HG03460 (cell line): Measurements from ENCODE around the gene EPB41L1.

Source experiments
- ATAC-seq: cut with Tn5 transposase; IDR thresholded peaks from one replicate; pipeline ENCODE4 v1.9.1; 2021; ENCODE audit not compliant: unreplicated experiment

The EPB41L1 gene

DNA sequence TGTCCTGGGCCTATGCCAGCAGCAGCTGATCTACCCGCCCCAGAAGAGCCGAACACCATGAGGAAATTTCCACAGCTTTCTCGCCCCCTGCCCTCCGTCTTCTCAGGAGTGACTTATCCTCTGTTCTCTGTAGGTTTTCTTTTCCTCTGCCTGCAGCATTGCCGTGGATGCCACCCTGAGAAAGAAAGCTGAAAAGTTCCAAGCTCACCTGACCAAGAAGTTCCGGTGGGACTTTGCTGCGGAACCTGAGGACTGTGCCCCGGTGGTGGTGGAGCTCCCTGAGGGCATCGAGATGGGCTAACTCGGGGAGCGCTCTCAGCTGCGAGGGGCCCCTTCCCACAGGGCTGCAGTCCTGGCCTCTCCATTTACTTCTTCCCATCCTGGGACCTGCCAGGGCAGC is 100.9 kb downstream of the EPB41L1 start:
- ATAC-seq = no peak

DNA sequence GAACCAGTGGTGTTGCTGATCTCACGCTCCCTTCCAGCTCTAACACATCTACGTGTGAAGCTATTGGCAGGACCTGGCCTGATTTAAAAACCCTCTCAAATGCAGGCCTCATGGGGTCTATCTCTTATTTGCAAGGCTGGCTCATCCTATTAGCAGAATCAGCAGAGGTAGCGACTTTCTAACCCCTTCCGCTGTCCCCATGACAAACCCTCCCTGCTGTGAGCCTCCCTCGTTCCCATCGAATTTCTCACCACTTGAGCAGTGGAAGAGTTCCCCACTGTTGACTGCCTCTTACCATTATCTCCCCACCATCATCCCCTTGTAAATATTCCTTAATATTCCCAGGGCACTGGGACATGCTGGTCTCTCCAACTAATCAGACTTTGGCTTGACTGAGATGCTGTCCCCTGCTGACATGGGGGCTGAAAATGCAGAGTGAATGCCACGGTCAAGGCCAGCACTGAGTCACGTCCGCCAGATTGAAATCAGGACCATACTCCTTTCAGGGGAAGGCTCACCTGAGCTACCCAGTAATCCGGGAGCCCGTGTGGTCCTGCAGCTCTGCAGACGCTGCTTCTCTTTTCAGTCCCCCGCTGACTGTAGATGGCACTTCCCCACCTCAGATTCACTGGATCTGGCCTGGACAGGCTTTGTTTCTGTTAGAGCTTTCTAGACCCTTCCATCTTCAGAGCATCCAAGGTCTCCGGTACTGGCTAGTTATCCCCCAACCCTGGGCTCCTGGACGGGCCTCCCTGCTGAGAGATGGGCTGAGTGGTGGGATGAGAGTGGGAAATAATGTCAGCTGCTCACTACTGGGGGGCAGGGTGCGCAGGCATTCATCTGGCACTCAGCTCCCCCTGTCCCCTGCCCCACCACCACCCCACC is 104.9 kb downstream of the EPB41L1 start:
- ATAC-seq = no peak

DNA sequence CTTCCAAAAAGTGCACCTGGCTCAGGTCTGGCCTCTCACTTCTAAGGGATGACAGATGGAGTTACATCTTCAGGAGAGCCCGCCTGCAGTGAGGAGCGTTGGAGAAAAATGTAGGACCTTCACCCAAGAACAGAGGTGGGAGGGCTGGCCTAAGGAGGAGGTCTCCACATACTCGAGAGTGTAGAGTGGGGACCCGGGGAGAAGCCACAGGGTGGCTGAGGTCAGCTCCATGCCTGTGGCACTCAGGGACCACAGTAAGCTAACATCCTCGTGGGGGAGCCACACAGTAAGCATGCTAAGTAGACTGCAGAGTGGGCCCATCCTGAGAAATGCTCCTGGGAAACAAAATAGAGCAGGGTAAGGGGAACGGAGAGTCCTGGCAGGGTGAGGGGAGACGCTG is 105.8 kb downstream of the EPB41L1 start:
- no peak for ATAC-seq

DNA sequence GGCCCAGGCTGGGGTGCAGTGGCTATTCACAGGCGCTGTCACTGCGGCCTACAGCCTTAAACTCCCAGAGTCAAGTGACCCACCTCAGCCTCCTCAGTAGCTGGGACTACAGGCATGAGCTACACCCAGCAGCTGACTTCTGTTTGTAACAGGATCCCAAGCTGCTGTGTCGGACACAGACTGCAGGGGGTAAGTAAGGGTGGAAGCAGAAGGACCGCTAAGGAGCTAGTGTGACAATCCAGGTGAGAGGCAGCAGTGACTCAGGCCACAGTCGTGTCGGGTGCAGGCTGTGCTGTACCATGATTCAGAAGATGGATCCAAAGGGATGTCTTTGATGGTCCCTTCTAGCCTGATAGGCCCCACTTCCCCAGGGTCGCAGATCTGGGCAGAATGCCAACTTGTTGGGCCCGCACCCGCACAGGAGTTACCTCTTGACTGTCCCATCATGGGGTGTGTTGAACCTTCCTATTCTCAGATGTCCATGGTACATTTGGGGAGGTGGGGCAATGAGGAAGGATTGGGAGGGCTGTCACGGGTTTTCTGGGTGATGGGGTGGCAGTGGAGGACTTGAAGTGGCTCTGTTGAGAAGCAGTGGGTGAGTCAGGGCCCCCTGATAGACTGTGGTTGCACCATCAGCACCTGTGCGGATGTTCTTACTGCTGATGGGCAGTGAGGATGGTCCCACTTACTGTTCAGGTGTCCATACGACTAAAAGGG is 107.0 kb downstream of the EPB41L1 start:
- no peak for ATAC-seq

DNA sequence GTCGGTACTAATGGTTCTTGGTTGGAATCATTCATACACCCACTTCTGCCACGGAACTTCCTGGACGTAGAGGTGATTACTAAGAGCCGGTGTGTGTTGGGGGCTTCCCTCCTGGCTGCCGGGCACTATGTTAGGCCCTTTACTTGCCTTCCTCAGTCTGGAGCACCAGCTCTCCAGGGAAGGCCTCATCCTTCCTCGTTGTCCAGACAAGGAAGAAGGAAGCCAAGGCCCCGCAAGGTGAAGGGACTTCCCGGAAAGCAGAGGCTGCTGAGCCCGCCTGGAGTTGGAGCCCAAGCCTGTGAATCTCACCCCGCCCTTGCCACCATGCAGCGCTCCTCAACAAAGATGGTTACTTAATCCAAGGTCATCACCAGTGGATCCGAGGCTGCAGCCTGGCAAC is 107.9 kb downstream of the EPB41L1 start:
- ATAC-seq = no peak

DNA sequence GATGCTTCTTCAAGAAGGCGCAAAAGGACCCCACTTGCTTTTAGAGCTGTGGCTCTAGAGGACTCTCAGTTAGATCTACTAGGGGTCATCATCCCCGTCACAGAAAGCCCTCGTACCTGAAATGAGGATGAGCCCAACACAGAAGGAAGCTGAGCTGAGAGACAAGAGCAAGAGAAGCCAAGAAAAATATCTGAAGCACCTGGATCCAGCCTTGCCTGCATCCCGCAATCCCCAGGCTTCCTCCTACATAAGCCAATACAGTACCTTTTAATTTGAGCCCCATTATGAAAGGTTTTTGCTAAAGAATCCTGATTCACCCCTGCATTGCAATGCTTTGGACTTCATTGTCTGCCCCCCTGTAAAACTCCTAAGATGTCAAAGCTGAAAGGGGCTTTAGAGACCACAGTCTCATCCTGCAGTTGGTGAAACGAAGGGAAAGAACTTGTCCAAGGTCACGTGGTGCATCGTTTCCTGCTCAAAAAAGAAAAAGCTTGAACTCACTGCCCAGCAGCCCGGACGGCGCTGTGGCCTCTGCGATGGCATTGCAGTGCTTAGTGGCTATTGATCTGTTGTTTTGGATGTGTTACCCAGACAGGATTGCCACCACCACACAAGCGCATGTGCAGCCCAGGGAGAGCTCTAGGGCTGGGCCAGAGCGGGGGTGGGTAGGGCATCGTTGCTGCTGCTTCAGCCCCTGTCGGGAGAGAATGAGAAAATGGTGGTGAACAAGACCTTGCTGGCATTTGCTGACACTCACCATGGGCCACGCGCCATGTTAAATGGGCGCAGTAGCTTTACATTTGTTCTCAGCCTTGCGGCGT is 110.1 kb downstream of the EPB41L1 start:
- ATAC-seq = no peak

DNA sequence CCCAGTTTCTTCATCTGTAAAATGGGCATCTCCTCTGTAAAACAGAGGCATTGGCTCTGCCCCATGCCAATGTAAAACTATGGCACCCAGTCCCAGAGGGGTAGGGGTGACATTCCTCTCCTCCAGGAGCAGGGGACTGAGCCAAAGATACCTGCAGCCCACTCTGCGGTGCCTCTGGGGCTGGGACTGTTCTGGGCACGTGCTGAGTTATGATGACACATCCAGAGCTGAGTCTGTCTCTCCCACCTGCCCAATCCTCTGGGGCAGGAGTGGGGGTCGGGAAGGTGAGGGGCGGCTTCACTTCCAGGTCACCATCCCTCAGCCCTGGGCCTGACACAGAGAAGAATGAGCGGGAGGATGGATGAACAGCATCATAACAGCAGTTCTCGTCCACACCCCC is 111.6 kb downstream of the EPB41L1 start:
- no peak for ATAC-seq

DNA sequence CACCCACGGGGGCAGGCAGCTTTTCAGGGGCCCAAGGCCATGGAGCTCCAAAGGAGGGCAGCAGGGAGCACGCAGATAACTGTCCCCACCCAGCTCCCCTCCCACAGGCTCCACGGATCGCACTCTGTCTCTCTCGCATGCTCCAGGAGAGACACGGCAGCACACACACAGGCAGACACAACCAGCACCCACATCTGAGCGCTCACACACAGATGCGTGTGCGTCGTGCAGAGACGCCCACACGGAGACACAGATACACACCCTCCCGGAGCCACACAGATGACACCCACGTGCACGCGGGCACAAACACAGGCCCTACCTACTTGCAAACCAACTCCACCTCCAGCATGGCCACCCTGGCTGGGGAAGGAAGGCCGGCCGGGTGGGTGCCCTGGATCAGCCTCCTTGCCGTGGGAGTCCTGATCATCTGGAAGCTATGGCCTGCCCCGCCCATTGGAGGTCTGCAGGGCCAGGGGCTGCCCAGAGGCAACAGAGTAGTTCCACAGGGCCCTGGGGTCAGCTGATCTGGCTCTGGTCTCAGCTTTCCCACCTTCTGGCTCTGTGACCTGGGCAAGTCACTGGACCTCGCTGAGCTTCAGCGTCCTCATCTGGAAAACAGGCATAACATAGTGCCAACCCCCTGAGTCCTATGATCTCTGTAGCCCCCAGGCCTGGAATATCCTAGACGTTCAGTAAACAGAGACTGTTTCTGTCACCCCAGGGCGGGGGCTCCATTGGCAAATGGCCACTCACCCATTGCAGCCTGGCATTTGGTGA is 113.3 kb downstream of the EPB41L1 start:
- ATAC-seq = no peak

DNA sequence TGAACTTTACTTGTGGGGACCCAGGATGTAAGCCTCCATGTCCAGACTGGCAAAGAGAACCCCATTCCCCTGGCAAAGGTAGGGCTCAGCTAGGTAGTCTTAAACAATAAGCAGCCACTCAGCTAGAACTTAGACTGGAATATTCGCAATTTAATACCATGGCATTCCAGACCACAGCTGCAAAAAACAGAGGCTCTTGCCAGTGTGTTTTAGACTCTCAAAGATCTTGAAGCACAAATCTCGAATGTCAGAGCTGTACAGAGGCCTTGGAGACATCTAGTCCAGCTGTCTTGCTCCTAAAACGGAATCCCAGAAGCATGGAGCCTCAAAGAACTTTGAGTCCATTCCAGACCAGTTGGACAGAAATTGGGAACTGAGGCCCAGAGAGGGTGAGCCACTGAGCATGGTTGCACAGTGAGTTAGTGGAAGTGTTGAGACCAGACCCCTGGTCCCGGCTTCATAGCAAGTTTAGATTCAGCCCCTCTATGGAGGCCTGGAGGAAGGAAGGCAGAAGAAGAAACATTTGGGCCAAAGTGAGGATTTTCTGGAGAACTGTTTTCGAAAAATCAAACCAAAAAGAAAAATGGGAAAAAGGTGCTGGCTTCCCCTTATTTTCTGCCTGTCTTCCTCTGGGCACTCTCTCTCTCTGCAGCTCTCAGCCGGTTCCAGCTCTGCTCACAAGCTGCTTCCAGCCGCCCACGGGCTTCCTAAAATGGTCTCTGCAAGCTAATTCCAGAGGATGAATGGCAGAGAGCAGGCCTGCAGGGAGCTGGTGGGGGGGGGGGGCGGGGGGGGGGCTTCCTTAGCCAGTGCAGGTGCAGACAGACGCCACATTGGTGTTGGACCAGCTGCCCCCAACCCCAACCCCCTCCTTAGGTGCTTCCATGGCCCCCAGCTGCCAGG is 114.2 kb downstream of the EPB41L1 start:
- ATAC-seq = no peak

DNA sequence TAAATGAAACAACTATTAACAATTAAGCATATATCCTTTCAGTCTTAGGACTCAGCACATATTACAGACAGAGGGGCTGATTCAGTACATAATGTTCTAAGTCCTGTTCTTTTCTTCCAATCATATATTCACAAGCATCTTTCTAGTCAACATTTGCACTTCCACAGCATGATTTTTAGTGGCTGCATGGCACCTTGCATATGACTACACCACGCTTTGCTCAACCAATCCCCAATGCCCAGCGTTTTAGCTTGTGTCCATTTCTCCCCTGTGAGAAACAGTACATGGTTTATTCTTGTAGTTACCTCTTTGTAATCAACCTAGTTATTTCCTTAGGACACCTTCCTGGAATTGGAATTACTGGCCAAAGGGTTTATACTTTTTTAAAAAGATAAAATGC is 115.0 kb downstream of the EPB41L1 start:
- ATAC-seq = no peak

DNA sequence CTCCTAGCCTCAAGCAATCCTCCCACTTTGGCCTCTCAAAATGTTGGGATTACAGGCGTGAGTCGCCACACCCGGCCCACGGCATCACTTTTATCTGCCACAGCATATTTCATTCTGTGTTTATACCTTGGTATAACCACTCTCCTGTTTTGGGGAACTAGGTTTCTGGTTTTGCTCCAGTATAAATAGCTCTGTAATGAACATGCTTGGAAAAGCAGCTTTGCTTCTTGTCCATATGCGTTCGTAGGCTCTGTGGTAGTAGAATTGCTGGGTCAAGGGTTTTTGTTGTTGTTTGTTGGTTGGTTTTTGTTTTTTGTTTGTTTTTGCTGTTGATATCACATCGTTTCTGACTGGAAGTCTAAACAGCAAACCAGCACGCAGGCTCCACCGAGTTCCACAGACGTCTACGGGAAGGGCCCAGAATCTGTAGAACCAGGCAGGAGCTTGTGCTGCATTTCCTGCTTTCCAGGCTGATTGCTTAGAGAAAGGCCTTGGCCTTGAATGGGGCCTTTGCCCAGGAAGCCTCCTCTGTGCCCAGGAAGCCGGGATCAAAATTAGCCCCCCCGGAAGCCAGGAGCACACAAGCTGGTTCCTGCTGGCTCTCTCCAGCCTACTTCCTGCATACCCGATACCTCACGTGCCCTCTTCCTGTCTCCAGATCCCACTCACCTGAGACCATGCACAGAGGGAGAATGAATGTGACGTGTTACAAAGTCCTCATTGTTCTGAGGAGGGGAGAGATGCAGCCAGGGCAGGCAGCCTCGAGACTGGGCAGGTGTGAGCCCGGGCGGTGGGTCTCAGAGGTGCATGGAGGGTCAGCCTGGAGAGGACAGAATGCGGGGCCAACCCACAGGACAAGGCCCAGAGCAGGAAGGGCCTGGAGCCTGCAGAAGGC is 116.5 kb downstream of the EPB41L1 start:
- ATAC-seq = no peak

DNA sequence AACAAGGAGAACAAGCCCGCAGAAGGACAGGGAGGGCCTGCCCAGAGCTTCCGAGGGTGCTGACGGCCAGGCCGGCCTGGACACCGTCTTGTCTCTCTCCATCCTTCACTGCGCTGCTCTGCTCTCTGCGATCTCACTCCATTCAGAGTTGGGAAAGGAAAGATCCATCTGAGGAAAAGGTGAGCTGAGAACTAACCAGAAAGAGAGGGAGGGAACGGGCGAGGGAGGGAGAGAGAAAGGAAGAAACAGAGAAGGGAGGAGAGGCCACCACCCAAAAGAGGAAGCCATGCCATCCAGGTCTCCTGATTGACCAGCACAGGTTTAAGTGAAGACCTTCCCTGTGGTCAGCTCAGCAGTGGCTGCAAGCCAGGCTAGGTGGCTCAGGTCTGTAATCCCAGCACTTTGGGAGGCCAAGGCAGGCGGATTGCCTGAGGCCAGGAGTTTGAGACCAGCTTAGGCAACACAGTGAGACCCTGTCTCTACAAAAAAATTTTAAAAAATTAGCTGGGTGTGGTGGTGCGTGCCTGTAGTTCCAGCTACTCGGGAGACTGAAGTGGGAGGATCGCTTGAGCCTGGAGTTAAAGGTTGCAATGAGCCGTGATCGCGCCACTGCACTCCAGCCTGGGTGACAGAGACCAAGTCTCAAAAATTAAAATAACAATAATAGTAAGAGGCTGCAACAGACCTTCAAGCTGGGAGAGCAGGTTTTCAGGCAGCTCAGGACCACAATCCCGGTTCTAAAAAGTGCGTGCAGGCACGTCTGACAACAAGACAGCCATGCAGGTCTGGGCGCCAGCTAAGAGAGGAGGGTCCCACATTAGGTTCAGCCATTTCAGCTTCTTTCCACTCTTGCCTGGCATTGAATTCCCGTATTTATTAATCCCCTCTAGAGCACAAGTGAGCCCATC is 117.4 kb downstream of the EPB41L1 start:
- no peak for ATAC-seq

DNA sequence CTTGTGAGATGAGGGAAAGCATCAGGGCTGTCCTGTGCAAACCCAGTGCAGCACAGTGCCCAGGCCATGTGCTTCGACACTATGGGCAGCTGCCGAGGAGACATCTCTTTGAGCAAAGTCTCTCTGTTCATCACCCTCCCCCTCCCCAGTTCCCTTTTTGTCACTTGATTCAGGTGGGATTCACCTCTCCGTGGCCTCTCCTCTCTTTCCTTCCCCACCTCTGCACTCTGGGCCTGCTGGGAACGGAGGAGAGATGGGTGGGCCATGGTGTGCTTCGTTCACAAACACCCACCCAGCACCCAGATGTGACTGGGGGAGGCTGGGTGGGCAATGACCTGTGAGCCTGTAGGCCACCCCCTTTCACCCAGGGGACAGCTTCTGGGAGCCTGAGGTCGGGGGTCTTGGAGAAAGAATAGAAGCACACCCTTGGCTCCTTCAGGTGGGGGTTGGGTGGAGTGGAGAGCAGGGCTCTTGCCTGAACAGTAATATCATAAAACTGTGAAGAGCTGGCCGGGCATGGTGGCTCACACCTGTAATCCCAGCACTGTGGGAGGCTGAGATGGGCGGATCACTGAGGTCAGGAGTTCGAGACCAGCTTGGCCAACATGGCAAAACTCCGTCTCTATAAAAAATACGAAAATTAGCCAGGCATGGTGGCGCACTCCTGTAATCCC is 118.1 kb downstream of the EPB41L1 start:
- no peak for ATAC-seq

DNA sequence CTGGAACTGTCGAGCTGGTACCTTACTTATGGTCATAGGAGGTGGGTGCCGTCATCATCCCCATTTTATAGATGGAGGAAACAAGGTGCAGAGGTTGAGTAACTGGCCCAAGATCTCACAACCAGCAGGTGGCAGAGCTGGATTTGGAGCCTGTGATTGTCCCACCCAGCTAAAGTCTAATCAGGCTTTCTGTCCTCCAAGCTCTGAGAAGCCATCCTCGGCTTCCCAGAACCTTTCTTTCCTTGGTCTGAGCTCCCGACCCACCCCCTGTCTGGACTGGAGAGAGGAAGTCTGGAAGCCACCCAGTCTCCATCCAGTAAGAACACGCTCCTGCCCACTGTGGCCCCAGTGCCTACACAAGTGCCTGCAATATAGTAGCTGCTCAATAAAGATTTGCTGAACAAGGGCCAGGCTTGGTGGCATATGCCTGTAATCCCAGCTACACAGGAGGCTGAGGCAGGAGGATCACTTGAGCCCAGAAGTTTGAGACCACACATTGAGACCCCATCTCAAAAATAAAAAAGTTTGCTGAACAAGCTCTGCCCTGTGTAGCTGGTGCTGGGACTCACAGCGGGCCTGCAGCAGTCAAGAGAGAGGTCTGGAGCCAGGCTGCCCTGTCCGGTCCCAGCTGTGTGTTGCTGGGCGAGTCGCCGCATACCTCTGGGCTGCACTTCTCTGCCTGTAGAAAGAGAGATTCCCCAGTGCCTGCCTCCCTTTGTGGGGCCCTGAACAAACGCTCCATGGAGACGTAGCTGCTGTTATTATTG is 119.1 kb downstream of the EPB41L1 start:
- no peak for ATAC-seq

DNA sequence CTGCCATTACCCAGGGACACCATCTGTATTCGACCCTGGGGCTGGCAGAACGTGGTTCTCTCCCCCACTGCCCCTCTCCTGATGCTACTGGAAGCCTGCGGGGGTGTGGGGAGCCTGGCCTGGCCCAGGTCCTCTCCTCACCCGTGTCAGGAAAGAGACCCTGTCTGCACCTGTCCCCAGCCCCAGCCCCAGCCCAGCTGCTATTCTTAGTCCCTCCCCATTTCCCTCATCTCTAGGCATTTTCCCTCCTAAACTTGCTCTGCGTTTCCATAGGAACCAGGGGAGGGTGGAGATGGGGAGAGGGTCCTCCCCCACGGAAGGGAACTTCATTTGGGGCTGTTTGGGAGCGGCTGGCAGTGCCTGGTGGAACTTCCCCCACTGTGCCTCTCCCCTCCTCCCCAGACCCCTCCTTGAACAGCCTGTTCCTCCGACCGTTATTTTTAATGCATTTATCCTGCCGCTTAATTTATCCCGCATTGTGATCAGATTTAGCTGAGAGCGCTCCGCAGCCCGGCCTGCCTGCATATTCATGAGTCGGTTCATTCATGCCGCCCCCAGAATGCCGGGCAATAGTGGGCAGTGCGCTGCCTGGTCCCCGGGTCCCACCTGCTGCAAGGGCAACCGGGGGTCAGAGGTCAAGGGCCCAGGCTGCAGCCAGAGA is 119.8 kb downstream of the EPB41L1 start:
- no peak for ATAC-seq

DNA sequence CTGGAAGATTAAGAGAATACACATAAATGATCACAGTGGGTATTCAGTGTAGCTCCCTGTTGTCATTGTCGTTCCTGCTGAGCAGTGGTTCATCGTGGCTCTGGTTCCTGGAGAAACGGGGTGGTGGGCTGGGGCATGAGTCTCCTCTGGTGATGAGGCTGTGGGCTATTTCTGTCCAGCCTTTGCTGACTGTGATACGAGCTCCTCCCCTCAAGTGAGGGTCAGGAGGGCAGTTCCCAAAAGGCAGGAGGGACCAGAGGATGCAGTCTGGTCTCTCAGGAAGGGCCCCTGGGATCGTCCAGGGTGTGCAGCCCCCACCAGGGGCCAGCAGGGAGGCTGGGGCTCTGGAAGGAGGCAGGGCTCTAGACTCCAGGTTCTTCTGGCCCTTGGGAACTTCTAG is 120.5 kb downstream of the EPB41L1 start:
- no peak for ATAC-seq
